Kidney epithelial cell (primary cell): Measurements from ENCODE around the gene SCLY. TPM values are rescaled to one million over a fixed set of nuclear protein-coding genes. Genes with fewer than 3 reads are reported as not detected.

Experiments used
- DNase-seq: peaks from one replicate; pipeline ENCODE4 v3.0.0-alpha.2; 2010; ENCODE audit warnings: low read depth
- H3K27me3 ChIP-seq: 2 replicates; pipeline ENCODE4 v1.6.0; 2011; ENCODE audit warnings: low read length; ENCODE audit not compliant: control insufficient read depth, insufficient read depth
- H3K36me3 ChIP-seq: 2 replicates; pipeline ENCODE4 v1.5.1; 2011; ENCODE audit warnings: low read length; ENCODE audit not compliant: control insufficient read depth, insufficient read depth
- H3K4me3 ChIP-seq: 2 replicates; pipeline ENCODE4 v1.5.1; 2011; ENCODE audit warnings: low read depth, mild to moderate bottlenecking, control low read depth, low read length
- total RNA-seq: library from RNA; depleted of rRNA; stranded (reverse); fragments of >200 nt; gene quantifications from 2 replicates; pipeline ENCODE4 v1.2.3, GENCODE V29; 2015
- TF ChIP-seq, protein P1 (sequence below): IDR thresholded peaks from 2 replicates; pipeline ENCODE4 v1.5.1; 2011; ENCODE audit warnings: mild to moderate bottlenecking, moderate library complexity, low read length, control low read depth, inconsistent platforms; ENCODE audit not compliant: insufficient read depth, poor library complexity, severe bottlenecking

SCLY gene
- total RNA-seq, 1 donor from 2014 or later: 32.1 TPM

- TF ChIP-seq, protein P1, sequence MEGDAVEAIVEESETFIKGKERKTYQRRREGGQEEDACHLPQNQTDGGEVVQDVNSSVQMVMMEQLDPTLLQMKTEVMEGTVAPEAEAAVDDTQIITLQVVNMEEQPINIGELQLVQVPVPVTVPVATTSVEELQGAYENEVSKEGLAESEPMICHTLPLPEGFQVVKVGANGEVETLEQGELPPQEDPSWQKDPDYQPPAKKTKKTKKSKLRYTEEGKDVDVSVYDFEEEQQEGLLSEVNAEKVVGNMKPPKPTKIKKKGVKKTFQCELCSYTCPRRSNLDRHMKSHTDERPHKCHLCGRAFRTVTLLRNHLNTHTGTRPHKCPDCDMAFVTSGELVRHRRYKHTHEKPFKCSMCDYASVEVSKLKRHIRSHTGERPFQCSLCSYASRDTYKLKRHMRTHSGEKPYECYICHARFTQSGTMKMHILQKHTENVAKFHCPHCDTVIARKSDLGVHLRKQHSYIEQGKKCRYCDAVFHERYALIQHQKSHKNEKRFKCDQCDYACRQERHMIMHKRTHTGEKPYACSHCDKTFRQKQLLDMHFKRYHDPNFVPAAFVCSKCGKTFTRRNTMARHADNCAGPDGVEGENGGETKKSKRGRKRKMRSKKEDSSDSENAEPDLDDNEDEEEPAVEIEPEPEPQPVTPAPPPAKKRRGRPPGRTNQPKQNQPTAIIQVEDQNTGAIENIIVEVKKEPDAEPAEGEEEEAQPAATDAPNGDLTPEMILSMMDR: no peak
- DNase-seq: no peak
- no peak overlapping the region for H3K4me3 ChIP-seq
- H3K27me3 ChIP-seq: no peaks in the 10 kb centered on the region
- no peaks in the 10 kb centered on the region for H3K36me3 ChIP-seq
Measured at GRCh38 chr2:238133499-238134392, 72.9 kb downstream of the SCLY start.

DNA sequence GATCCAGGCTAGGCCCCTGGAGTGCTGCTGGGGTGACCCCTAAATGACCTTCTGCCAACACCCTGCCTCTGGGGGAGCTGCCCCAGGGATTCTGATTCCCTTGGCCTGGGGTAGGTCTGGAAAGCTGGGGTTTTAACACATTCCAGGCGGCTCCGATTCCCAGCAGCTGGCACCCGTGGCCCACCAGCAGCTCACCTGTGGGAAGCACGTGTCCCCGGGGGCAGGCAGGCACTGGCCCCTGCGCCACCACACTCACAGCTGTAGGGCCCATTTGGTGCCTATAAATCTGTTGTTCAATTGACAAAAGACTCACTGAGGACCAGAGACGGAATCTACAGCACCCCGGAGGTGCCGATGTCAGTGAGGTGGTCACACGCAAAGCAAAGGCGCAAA, 73.6 kb downstream of the SCLY start:
- TF ChIP-seq, protein P1: no peak
- no peaks in the 10 kb centered on the region for H3K27me3 ChIP-seq
- H3K36me3 ChIP-seq: no peaks in the 10 kb centered on the region
- DNase-seq: no peak
- no peak overlapping the region for H3K4me3 ChIP-seq

GRCh38 chr2:238135601-238136150, 74.9 kb downstream of the SCLY start:
- Histone ChIP-seq H3K27me3 (no peaks in the 10 kb centered on the region), H3K36me3 (no peaks in the 10 kb centered on the region)
- no peak for DNase-seq

GRCh38 chr2:238136820-238137537, 76.2 kb downstream of the SCLY start:
- Histone ChIP-seq H3K4me3 (no peak overlapping the region), H3K27me3 (no peaks in the 10 kb centered on the region), H3K36me3 (no peaks in the 10 kb centered on the region)
- TF ChIP-seq, protein P1: no peak
- DNase-seq: no peak

More at GRCh38 chr2:238135601-238136150, 74.9 kb downstream of the SCLY start:
- no peak overlapping the region for H3K4me3 ChIP-seq
- TF ChIP-seq, protein P1: no peak

DNA sequence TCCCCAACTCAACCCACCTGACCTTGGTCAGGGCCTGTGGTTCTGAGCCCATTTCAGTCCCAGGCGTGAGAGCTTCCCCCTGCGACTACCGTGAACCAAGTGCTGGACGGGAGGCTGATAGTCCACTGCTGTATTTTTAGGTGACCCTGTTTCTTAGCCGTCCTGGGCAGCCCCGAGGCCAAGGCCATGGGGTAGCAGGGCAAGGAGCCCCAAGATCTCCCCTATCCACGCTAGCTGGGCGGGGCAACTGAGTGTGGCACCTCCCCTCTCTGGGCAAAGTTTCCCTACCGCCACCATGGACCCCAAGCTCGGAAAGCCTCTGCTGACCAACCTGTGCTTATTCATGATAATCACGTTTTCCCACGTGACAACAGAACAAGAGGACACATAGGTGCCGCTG, 77.1 kb downstream of the SCLY start:
- no peaks in the 10 kb centered on the region for H3K27me3 ChIP-seq
- DNase-seq: no peak
- TF ChIP-seq, protein P1: no peak
- H3K4me3 ChIP-seq: no peak overlapping the region
- H3K36me3 ChIP-seq: no peaks in the 10 kb centered on the region
